ENCODE data around the gene PTPN20.

The PTPN20 gene

GRCh38 chr10:47021850-47022249, 110.6 kb downstream of the PTPN20 start:
- no peak for DNase-seq (ENCODE audit: low read depth)

DNA sequence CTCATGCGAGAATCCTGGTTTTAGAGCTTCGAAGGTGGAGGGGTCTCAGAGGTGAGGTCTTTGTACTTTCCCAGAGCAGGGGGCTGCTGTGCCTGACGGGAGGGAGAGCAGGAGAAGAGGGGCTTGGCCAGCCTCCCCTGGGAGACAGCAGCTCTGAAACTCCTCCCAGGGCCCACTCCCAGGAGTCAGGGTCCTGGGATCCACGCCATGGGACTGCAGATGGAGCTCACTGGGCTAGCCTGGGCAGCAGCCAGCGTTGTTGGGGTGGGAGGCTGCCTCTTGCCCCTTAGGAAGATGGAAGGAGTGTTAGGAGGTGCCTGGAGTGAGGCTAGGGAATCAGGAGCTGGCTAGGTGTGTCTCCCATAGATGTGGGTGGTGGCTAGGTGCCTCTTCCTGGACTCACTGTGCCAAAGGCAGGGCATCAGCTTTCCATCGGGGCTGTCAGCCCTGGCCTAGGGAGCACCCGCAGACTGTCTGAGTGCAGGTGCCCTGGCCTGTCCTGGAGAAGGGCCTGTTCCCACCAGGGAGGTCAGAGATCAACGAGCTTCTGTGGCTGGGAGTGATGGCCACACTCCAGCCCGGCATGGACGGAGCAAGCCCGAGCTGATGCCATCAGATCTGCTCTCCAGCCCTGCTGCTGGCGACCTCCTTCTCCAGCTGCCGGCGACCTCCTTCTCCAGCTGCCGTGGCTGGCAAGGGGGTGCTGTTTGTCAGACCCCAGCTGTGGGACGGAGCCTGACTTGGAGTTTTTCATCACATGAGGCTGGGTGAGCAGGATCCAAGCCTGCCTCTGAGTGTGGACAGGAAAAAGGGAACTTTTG, 111.3 kb downstream of the PTPN20 start:
- DNase-seq (ENCODE audit: low read depth): no peak

DNA sequence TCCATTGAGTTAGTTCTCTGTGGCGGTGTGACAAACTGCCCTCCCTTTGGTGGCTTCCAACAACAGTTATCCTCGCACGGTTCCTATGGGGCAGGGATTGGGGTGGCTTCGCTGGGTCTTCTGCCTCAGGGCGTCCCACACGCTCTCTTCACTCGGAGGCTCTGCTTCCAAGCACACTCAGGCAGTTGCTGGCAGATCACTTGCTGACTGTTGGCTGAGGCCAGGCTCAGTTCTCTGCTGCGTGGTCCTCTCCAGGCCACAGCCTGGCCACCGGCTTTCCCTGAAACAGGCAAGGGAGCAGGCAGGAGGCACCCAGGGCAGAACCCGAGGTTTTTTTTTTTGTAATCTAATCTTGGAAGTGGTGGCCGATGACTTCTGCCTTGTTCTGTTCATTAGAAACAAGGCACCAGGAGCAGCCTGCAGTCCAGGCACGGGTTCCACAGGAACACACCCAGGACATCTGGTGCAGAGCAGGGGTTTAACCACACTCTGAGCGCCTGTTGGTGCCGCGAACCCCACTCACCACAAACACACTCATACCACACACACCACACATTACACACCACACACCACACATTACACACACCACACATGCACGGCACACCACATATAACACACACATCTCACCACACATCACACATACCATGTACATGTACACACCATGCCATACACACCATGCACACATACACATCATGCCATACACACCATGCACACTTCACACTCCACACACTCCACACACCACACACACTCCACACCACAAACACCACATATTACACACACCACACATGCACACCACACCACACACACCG, 112.2 kb downstream of the PTPN20 start:
- no peak for DNase-seq (ENCODE audit: low read depth)

GRCh38 chr10:47024046-47024322, 112.8 kb downstream of the PTPN20 start:
- no peak for DNase-seq (ENCODE audit: low read depth)

- DNase-seq (ENCODE audit: low read depth): no peak
These were observed 113.4 kb downstream of the PTPN20 start for GRCh38 chr10:47024399-47025252.

DNA sequence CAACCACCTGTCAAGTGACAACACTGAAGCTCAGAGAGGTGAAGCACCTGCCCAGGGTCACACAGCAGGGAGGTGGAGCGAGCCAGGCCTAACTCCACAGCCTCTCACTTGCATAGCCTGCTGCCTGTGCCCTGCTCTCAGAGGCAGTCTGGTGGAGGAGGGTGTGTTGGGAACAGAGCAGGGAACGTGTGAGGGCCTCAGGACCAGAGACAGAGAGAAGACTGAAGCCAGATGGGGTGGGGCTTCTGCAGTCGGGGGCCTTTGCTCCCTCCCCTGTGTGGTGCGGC, 114.0 kb downstream of the PTPN20 start:
- DNase-seq (ENCODE audit: low read depth): no peak

DNA sequence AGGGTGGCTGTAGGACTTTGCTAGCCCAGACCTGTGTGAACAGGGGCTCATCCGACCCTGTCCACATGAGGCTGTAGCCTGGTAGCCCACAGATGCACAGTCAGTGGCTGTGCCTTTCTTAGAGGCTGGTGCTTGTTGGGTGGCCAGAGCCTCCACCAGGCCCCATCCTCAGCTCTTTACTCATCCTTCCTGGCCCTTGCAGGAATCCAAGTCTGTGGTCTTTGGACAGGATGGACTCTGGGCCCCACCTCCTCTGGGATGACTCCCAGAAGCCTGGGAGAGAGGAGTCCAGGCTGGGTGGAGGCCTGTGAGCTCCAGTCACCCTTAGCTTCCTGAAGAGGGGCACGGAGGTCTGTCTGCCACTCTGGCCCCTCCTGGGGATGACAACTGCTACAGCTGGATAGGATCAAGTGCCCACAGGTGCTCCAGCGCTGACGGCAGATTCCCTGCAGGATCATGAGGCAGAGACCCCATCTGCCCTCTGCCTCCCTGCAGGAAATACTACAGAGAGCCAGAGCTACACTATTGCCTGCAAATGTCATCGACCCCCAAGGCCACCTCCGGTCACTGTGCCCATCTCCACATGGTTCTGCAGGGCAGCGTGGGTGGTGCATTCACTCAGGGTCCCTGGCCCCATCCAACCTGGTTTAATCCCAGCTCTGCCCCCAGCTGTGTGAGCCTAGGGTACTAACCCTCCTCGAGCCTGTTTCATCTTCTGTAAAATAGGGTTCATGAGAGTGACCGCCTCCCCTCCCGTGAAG, 114.5 kb downstream of the PTPN20 start:
- DNase-seq (ENCODE audit: low read depth): no peak

DNA sequence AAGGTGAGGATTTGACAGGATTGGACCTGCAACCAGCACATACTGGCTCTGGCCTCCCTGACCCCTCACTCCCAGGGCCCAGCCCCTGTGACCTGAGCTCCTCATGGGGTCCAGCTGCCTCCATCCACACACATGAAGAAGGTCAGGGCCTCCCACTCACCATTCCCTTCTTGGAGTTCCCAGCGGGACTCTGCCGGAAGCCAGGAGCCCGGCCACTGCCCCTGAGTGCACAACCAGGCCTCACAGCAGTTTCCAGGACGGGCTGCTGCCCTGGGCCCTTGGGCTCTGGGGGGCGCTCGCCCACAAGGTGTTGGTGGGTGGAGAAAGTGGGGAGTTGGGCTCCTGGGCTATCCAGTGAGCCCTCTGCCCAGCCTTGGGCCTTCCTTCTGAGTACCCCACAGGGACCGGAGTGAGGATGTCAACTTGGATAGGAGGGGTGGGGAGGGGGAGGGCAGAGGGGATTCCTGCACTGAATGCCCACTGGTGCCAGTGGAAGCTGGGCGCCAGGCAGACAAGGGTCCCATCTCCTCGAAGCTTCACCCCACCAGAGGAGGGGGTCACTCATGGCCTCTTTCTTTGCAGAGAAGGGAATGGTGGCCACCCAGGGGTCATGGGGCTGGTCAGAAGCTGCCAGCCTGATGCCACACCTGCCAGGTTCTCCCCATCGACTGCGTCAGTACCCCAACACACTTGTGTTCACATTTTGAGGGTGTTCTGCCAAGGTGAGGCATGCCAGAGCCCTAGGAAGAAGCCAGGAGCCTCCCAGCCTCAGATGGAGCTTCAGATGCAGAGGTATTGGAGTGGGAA, 115.3 kb downstream of the PTPN20 start:
- no peak for DNase-seq (ENCODE audit: low read depth)

DNA sequence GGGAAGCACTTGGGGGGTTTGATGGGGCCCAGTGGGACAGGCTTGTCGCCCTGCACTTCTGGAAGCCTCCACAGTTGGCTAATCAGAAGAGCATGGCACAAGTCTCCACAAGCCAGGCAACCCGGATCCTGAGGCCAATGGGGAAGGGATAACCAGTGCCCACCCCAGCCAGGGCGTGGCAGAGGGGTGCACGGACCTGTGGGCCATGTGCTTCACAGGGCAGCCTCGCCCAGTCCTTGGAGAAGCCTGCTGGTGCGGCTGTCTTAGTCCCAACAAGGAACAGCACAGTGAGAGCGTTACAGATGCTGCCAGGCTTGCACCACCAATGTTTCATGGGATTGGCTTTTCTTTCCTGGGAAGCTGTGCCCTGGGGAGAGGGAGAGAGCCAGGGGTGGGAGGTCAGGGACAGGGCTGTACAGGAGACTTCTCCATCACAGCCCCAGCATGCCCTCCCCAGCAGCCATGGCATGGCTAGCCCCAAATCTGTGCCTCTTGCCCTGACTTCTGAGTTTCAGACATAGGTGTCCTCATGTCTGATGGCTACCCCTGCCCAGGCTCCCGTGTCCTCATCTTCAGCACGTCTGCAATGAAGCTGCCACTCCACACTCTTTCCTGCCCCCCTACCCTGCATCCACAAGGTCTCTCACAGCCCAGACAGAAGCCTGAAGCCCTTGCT, 116.0 kb downstream of the PTPN20 start:
- no peak for DNase-seq (ENCODE audit: low read depth)

GRCh38 chr10:47027784-47028260, 116.6 kb downstream of the PTPN20 start:
- DNase-seq (ENCODE audit: low read depth): no peak

- DNase-seq (ENCODE audit: low read depth): no peak
These were observed 117.2 kb downstream of the PTPN20 start for GRCh38 chr10:47028466-47028865.

DNA sequence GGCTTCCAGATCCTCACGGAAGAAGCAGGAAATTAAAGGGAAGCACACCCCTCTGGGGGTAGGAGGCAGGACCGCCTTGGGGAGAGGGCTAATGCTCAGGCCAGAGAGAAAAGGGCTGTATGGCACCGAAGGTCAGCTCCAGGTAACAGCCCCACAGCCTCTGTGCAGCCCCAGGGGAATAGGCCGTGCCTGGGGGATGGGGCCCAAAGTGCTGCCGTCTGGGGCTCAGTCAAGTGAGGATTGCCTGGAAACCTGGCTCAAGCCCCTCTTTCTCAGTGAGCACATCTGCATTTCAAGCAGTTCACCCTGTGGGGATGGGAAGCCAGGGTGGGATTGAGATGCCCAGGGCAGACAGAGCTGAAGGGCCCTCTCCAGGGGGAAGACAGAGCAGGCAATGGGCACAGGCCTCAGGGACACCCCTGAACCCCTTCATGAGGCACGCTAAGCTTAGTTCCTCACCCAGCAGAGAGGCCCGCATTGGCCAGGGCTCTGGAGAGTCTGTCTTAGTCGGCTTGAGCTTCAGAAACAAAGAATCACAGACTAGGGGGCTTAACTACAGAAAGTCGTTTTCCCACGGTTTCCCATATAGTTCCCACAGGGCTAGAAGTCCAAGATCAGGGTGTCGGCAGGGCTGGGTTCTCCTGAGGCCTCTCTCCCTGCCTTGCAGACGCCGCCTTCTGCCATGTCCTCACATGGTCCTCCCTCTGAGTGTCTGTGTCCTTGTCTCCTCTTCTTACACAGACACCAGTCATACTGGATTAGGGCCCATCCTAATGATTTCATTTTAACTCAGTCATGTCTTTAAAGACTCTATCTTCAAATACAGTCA, 118.2 kb downstream of the PTPN20 start:
- no peak for DNase-seq (ENCODE audit: low read depth)

GRCh38 chr10:47030191-47030703, 119.0 kb downstream of the PTPN20 start:
- no peak for DNase-seq (ENCODE audit: low read depth)

- no peak for DNase-seq (ENCODE audit: low read depth)
These were observed 120.1 kb downstream of the PTPN20 start for GRCh38 chr10:47031211-47031900.

- DNase-seq (ENCODE audit: low read depth): no peak
These were observed 120.8 kb downstream of the PTPN20 start for GRCh38 chr10:47031901-47032465.

- no peak for DNase-seq (ENCODE audit: low read depth)
These were observed 121.9 kb downstream of the PTPN20 start for GRCh38 chr10:47033081-47033480.

GRCh38 chr10:47033541-47034270, 122.5 kb downstream of the PTPN20 start:
- no peak for DNase-seq (ENCODE audit: low read depth)

Data from HS-27A (cell line).